Right lobe of liver (tissue), 6 donors: ENCODE data around the gene CMTM2. TPM values are rescaled to one million over a fixed set of nuclear protein-coding genes. Genes with fewer than 3 reads are reported as not detected.
A peak's percentile ranks its signal among the peaks of the same experiment; 100 is the strongest.

ENCODE experiments used
- ATAC-seq, 4 donors: fragments of 200-7000 bp; cut with Tn5 transposase; one replicate each; pipeline ENCODE4 v1.9.1; 2020; ENCODE audit warnings: mild to moderate bottlenecking in 4 of 4, moderate library complexity in 4 of 4
- DNase-seq, 3 donors: peaks; one replicate each; pipeline ENCODE4 v3.0.0-alpha.2; 2020
- H3K27ac ChIP-seq, 3 donors: fragments of 200-600 bp; one replicate each; pipeline ENCODE4 v1.8.0; 2022
- H3K27me3 ChIP-seq, 2 donors: fragments of 200-600 bp; one replicate each; pipeline ENCODE4 v1.8.0; 2022
- H3K36me3 ChIP-seq, 4 donors: fragments of 200-600 bp; sonication (generic) in 1 of 4; one replicate each; pipeline versions ENCODE4 v1.5.1 to v1.8.0; 2017 to 2022; ENCODE audit warnings: control low read depth in 1 of 4
- H3K4me1 ChIP-seq, 4 donors: fragments of 200-600 bp; sonication (generic) in 1 of 4; one replicate each; pipeline versions ENCODE4 v1.5.1 to v1.8.0; 2017 to 2022; ENCODE audit warnings: control low read depth in 1 of 4
- H3K4me3 ChIP-seq, 3 donors: fragments of 200-600 bp; one replicate each; pipeline ENCODE4 v1.8.0; 2022
- H3K9me3 ChIP-seq, 4 donors: fragments of 200-600 bp; sonication (generic) in 1 of 4; one replicate each; pipeline versions ENCODE4 v1.5.1 to v1.8.0; 2017 to 2022; ENCODE audit warnings: control low read depth in 1 of 4
- POLR2A ChIP-seq: fragments of 450-650 bp; IDR thresholded peaks from one replicate; pipeline ENCODE4 v1.6.1; 2017; ENCODE audit warnings: antibody characterized with exemption, mild to moderate bottlenecking
- WGBS: methylation state at CpG from one replicate; pipeline ENCODE4 v1.1.6; 2018; ENCODE audit warnings: low coverage, low lambda C conversion rate; ENCODE audit not compliant: insufficient coverage; ENCODE audit errors: missing lambda C conversion rate; 5-methylcytosine and 5-hydroxymethylcytosine counted together
- intact Hi-C, 2 donors: fragments of 100-400 bp; cut with DNase I; formaldehyde crosslinking; loops; one replicate each; pipeline versions ENCODE4 v1.11.2 to v1.14.1; 2022
- long read RNA-seq: library from polyadenylated mRNA; unstranded; transcript quantifications from one replicate; pipeline ENCODE4 v2.0.0, GENCODE V29; 2019
- total RNA-seq, 6 experiments: library from RNA; depleted of rRNA in 2 of 6; stranded (reverse); fragments of >200 nt in 2 of 6; fragmentation: NEBNext Ultra II Directional in 3 of 6; extraction: Animal tissue kit (Norgen Biotek cat#: 25700) in 3 of 6; gene quantifications; one replicate each; pipeline versions ENCODE4 v1.1.0 to v1.2.4, GENCODE V29; 2016 to 2023
- TF ChIP-seq, protein P1 (sequence below), 4 donors: fragments of 200-600 bp in 3 of 4; fragments of 450-650 bp in 1 of 4; IDR thresholded peaks; one replicate each; pipeline versions ENCODE4 v1.5.1 to v1.8.0; 2016 to 2022; ENCODE audit warnings: antibody characterized with exemption in 4 of 4, mild to moderate bottlenecking in 2 of 4
- donor health status: DM: no; HTN: yes; CAD: no.
- donor health status: DM: no; HTN: no; CAD: no.
- donor health status: DM: no; HTN: no; CAD: no.
- donor health status: DM: no; HTN: yes; CAD: no.
- donor health status: DM: no; HTN: yes; CAD: no.

CMTM2 gene, protein sequence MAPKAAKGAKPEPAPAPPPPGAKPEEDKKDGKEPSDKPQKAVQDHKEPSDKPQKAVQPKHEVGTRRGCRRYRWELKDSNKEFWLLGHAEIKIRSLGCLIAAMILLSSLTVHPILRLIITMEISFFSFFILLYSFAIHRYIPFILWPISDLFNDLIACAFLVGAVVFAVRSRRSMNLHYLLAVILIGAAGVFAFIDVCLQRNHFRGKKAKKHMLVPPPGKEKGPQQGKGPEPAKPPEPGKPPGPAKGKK
- under 1 TPM in 3 of 6 experiments, not detected in 3; 0.44 to 0.83 (median 0.55) TPM for total RNA-seq
- long read RNA-seq, partial matches to known transcripts, result 0 of 1 reads
- long read RNA-seq, other reads (novel, unspliced or antisense), result 0 of 1 reads

DNA sequence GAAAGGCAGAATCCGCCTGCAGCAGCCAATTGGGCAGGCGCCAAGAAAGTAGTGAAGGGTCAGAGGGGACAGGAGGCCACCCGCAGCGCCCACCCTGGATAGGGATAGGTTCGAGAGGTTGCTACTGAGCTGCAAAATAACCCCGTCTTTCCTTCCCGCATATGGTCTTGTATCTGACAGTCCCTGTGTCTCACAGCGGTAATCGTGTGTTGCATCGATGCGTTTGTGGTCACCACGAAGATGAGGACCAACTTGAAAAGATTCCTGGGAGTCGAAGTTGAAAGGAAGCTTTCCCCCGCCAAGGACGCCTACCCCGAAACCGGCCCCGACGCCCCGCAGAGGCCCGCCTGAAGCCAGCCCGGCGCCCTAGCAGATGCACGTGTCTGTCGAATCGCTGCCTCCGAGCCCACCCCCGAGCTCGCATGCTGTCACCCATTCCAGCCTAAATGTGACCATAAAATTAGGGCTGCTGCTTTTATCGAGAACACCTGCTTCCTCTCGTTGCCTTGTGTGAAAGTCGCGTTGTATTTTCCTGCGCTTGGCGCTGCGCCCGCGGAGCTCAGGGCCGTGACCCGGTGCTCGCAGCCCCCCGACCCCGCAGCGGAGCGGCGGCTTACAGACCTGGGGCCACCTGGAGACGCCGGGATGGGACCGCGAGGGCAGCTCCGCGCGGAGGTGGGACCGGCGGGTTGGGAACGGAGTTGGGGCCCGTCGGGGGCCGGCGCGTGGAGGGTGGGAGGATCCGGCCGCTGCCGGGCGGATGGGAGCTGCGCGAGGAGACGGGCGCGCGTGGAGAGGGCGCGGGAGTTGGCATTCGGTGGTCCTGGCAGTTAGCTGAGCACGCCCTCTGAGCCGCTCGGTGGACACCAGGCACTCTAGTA is at the start of gene CMTM2:
Gene CMTM2 (plus strand): TSS at position 813 of the 881 bp plus-strand sequence. CDS start 145 bp downstream, outside the sequence.
- Histone ChIP-seq H3K27me3 (peaks cover 0 to 8% of the 10 kb centered on the region in 2 donors), H3K27ac (no peak within 1 kb of the TSS), H3K4me1 (peaks cover 0 to 6% (median 0%) of the 10 kb centered on the region in 4 donors), H3K9me3 (no peaks in the 10 kb centered on the region), H3K4me3 (peak within 1 kb of the TSS in 1 of 3 donors; percentile 7), H3K36me3 (no peaks in the 10 kb centered on the region)
- DNase-seq (no peak), ATAC-seq (peak in 2 of 4 donors; percentile 27 to 43)
- intact Hi-C loops, result no loop called here
- 26% methylated on average over 32 of the region's 77 CpGs for WGBS
- no peak for TF ChIP-seq POLR2A
- TF ChIP-seq, protein P1, sequence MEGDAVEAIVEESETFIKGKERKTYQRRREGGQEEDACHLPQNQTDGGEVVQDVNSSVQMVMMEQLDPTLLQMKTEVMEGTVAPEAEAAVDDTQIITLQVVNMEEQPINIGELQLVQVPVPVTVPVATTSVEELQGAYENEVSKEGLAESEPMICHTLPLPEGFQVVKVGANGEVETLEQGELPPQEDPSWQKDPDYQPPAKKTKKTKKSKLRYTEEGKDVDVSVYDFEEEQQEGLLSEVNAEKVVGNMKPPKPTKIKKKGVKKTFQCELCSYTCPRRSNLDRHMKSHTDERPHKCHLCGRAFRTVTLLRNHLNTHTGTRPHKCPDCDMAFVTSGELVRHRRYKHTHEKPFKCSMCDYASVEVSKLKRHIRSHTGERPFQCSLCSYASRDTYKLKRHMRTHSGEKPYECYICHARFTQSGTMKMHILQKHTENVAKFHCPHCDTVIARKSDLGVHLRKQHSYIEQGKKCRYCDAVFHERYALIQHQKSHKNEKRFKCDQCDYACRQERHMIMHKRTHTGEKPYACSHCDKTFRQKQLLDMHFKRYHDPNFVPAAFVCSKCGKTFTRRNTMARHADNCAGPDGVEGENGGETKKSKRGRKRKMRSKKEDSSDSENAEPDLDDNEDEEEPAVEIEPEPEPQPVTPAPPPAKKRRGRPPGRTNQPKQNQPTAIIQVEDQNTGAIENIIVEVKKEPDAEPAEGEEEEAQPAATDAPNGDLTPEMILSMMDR (IDR thresholded peaks at IDR 0.05), result no peak

DNA sequence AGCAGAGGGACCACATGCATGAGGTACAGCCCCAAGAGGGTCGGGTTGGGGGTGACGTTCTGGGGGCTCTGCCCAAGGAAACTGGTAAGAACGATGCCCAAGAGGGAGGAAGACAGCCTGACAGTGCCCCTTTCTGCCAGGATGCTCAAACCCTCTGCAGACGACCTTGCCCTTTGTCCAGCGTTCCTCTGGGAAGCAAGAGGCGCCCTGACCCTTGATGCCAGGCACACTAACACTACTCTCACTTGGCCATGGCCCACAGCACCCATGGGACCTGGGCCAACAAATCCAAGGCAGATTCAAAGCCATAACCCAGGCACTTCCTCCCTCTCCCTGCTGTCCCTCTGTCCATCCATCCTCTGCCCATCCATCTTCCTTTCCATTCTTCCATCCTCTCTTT is 49.8 kb upstream of the CMTM2 start:
- no peaks in the 10 kb centered on the region for H3K27me3 ChIP-seq
- H3K36me3 ChIP-seq, result peaks cover 0 to 44% (median 16%) of the 10 kb centered on the region in 4 donors
- no peaks in the 10 kb centered on the region for H3K4me1 ChIP-seq
- WGBS, result 80% methylated on average over 1 of the region's 6 CpGs
- TF ChIP-seq, protein P1 (IDR thresholded peaks at IDR 0.05), result no peak
- TF ChIP-seq POLR2A, result no peak
- H3K4me3 ChIP-seq, result no peak overlapping the region
- ATAC-seq (peak in 1 of 4 donors; percentile 31), DNase-seq (no peak)
- intact Hi-C loops, result no loop called here
- H3K27ac ChIP-seq, result no peak overlapping the region
- H3K9me3 ChIP-seq, result no peaks in the 10 kb centered on the region

DNA sequence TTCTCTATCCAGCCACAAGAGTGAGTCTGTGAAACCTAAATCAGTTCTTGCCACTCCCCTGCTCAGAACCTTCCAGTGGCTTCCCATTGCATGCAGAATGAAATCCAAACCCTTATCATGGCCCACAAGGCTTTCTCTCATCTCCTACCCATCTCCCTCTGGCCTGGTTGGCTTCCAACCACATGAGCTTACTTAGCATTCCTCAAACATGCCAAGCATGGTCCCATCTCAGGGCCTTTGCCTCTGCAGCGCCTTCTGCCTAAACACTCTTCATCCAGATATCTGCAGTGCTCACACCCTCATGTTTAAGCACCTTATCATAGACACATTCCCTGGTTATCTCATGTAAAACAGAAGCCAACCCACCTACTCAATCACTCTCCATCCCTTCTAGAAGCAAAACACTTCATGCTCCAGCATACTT is 44.9 kb upstream of the CMTM2 start:
- Histone ChIP-seq H3K9me3 (no peaks in the 10 kb centered on the region), H3K4me1 (no peaks in the 10 kb centered on the region), H3K36me3 (peaks cover 0 to 38% (median 15%) of the 10 kb centered on the region in 4 donors), H3K4me3 (no peak overlapping the region), H3K27me3 (no peaks in the 10 kb centered on the region), H3K27ac (no peak overlapping the region)
- ATAC-seq (no peak), DNase-seq (no peak)
- 100% methylated on average over 1 of the region's 1 CpG for WGBS
- TF ChIP-seq, protein P1 (IDR thresholded peaks at IDR 0.05), result no peak
- TF ChIP-seq POLR2A, result no peak
- intact Hi-C loops, result no loop called here

DNA sequence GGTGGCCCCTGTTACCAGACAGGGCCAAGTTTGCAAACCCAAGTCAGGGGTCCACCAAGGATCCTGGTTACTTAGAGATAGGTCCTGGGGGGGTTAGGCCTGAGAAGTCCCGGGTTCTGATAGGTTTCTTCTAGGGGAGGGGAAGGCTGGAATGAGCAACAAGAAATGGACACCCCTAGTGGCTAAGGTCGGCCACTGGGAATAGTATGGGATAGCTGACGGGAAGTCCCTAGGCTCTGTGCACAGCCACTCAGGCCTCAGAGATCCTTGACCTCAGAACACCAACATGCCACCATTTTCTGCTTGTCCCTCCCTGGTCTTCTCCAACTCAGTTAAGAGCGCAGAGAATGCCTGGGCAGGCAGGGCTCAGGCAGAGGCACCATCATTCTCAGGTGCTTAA is 42.7 kb upstream of the CMTM2 start:
- H3K27ac ChIP-seq, result no peak overlapping the region
- H3K27me3 ChIP-seq, result no peaks in the 10 kb centered on the region
- H3K9me3 ChIP-seq, result no peaks in the 10 kb centered on the region
- intact Hi-C loops, result no loop called here
- ATAC-seq (no peak), DNase-seq (no peak)
- peaks cover 0 to 22% (median 4%) of the 10 kb centered on the region in 4 donors for H3K36me3 ChIP-seq
- no peak overlapping the region for H3K4me3 ChIP-seq
- no peaks in the 10 kb centered on the region for H3K4me1 ChIP-seq
- no CpG with 5 or more reads among the region's 4 CpGs for WGBS
- TF ChIP-seq, protein P1 (IDR thresholded peaks at IDR 0.05), result no peak
- no peak for TF ChIP-seq POLR2A
